Measurements from ENCODE around the gene NLRP6.

Gene NLRP6

GRCh38 chr11:294780-295179 lies 16.6 kb downstream of the NLRP6 start:
- no peak for ATAC-seq

GRCh38 chr11:295351-296170 lies 17.4 kb downstream of the NLRP6 start:
- no peak for ATAC-seq
- TF ChIP-seq ZNF565 (CRISPR knock-in tag; conservative IDR thresholded peaks at IDR 0.05; ENCODE audit: low read depth) (no peak), ARNTL (CRISPR knock-in tag; IDR thresholded peaks at IDR 0.05; ENCODE audit: borderline replicate concordance, low read depth) (no peak), SNAI2 (CRISPR knock-in tag; IDR thresholded peaks at IDR 0.05) (no peak), CREB5 (CRISPR knock-in tag; IDR thresholded peaks at IDR 0.05; ENCODE audit: low read depth) (no peak), ESRRG (CRISPR knock-in tag; IDR thresholded peaks at IDR 0.05) (no peak), RARB (CRISPR knock-in tag; IDR thresholded peaks at IDR 0.05) (no peak), ZFP30 (CRISPR knock-in tag; IDR thresholded peaks at IDR 0.05) (no peak), ISL1 (CRISPR knock-in tag; IDR thresholded peaks at IDR 0.05) (no peak), GLIS3 (CRISPR knock-in tag; IDR thresholded peaks at IDR 0.05) (no peak), CSRNP3 (CRISPR knock-in tag; IDR thresholded peaks at IDR 0.05) (no peak), ZFP3 (CRISPR knock-in tag; IDR thresholded peaks at IDR 0.05) (no peak), ZNF70 (CRISPR knock-in tag; IDR thresholded peaks at IDR 0.05) (no peak)

More at GRCh38 chr11:294780-295179, 16.6 kb downstream of the NLRP6 start:
- TF ChIP-seq ZNF8 (CRISPR knock-in tag; IDR thresholded peaks at IDR 0.05) (no peak), OSR1 (CRISPR knock-in tag; IDR thresholded peaks at IDR 0.05) (no peak), BACH2 (CRISPR knock-in tag; IDR thresholded peaks at IDR 0.05; ENCODE audit: borderline replicate concordance) (no peak), CSDC2 (CRISPR knock-in tag; IDR thresholded peaks at IDR 0.05) (no peak), PATZ1 (CRISPR knock-in tag; IDR thresholded peaks at IDR 0.05; ENCODE audit: borderline replicate concordance) (no peak), ZC3H10 (CRISPR knock-in tag; IDR thresholded peaks at IDR 0.05) (no peak), GLIS3 (CRISPR knock-in tag; IDR thresholded peaks at IDR 0.05) (no peak), PPARA (CRISPR knock-in tag; IDR thresholded peaks at IDR 0.05; ENCODE audit: borderline replicate concordance) (no peak), RARB (CRISPR knock-in tag; IDR thresholded peaks at IDR 0.05) (no peak), ZNF70 (CRISPR knock-in tag; IDR thresholded peaks at IDR 0.05) (no peak), ZFP3 (CRISPR knock-in tag; IDR thresholded peaks at IDR 0.05) (no peak), ZFP30 (CRISPR knock-in tag; IDR thresholded peaks at IDR 0.05) (no peak), ARNTL (CRISPR knock-in tag; IDR thresholded peaks at IDR 0.05; ENCODE audit: borderline replicate concordance, low read depth) (no peak), TCF4 (CRISPR knock-in tag; IDR thresholded peaks at IDR 0.05; ENCODE audit: borderline replicate concordance) (no peak), CSRNP3 (CRISPR knock-in tag; IDR thresholded peaks at IDR 0.05) (no peak), SNAI2 (CRISPR knock-in tag; IDR thresholded peaks at IDR 0.05) (no peak), CREB5 (CRISPR knock-in tag; IDR thresholded peaks at IDR 0.05; ENCODE audit: low read depth) (no peak), ZNF565 (CRISPR knock-in tag; conservative IDR thresholded peaks at IDR 0.05; ENCODE audit: low read depth) (no peak), ESRRG (CRISPR knock-in tag; IDR thresholded peaks at IDR 0.05) (no peak), TSHZ2 (CRISPR knock-in tag; IDR thresholded peaks at IDR 0.05) (no peak)

All from SK-N-SH treated with all-trans-retinoic acid at 6 μM for 48 hours (cell line).